GM19328 (cell line): Measurements from ENCODE around the gene IPMK.
"Not testable (repeated sequence)": the region's sequence is repeated elsewhere in the genome, so short reads cannot be mapped to it uniquely, and the experiment has no call there.

Experiments
- ATAC-seq: cut with Tn5 transposase; IDR thresholded peaks from one replicate; pipeline ENCODE4 v1.9.1; 2021; ENCODE audit warnings: mild to moderate bottlenecking, moderate library complexity; ENCODE audit not compliant: unreplicated experiment

IPMK gene

GRCh38 chr10:58158806-58159205 is 108.9 kb downstream of the IPMK start:
- no peak for ATAC-seq

DNA sequence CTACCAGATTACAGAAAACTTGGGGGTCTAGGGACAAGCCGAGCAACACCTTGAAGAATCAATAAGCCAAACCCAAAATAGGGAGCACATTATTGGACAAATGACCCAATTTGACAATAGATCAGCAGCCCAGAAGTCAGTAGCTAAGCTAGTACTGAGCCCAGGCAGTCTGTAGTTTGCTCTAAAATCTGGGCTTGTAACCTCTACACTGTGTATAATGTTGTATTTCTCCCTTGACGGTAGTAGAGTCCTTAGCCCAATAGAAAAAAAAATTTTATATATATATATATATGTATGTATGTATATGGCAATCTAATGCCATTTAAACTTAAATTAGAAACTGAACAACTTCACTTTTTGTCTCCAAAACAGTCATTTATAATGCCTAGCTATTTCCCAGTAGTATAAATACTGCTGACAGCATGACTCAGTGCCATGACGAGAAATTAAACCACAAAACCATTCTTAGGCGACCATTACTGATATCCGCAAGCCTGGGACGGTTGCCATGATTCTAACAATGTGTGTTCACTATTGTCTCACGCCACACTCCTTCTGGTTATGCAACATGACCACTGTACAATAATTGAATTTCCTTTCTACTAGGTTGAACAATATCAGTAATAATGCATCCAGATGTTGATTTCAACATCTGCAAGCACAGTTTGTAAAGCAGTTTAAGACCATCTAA is 110.5 kb downstream of the IPMK start:
- no peak for ATAC-seq

DNA sequence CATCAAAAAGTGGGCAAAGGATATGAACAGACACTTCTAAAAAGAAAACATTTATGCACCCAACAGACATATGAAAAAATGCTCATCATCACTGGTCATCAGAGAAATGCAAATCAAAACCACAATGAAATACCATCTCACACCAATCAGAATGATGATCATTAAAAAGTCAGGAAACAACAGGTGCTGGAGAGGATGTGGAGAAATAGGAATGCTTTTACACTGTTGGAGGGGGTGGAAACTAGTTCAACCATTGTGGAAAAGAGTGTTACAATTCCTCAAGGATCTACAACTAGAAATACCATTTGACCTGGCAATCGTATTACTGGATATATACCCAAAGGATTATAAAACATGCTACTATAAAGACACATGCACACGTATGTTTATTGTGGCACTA is 111.8 kb downstream of the IPMK start:
- ATAC-seq = not testable (repeated sequence)

- no peak for ATAC-seq
These were observed 113.9 kb downstream of the IPMK start for GRCh38 chr10:58153751-58154150.

DNA sequence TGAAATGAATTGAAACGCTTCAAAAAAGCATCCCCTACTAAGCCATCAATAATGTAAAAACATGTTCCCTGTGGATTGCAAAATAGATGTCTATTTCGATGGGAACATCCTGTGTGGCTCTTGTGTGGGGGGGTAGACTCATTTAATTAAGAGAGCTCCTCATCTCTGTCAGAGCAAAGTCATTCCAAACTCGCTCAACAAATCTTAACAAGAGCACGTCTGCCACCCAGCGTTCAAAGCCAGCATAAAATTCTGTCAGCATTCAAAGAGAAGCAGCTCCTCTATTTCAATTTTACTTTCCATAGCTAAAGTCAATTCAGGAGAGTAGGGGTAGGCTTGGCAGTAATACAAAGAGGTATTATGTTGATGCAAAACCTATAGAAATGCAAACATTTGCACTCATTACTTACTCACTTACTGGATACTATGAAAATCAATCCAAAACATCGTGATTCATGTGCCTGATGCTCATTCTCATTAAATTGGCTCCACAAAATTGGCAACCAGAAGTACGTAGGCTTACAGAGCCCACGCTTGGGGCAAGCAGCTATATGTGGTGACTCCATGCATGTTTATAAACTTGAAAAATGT is 114.9 kb downstream of the IPMK start:
- ATAC-seq = no peak

DNA sequence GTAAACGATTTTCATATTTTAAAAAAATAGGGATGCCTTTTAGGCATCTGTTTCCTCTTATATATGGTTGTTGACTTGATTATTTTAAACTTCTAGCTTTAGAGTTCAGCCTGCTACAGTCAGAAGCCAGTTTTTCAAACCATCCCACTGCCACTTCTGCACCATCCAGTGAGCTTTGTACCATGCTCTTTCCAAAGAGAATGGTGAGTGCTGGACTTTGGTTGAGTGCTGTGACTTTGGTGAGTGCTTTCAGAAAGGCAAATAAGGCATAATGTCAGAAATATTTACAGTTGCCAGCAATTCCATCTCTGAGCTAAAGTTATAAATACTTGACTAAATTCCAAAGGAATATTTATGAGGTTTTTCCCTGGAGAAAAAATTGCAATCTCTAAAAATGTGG is 117.4 kb downstream of the IPMK start:
- ATAC-seq = no peak

GRCh38 chr10:58143944-58144343 is 123.8 kb downstream of the IPMK start:
- no peak for ATAC-seq
